ENCODE data around the gene DESI1.
A peak's percentile ranks its signal among the peaks of the same experiment; 100 is the strongest.
"Not testable (repeated sequence)": the region's sequence is repeated elsewhere in the genome, so short reads cannot be mapped to it uniquely, and the experiment has no call there.

The DESI1 gene

DNA sequence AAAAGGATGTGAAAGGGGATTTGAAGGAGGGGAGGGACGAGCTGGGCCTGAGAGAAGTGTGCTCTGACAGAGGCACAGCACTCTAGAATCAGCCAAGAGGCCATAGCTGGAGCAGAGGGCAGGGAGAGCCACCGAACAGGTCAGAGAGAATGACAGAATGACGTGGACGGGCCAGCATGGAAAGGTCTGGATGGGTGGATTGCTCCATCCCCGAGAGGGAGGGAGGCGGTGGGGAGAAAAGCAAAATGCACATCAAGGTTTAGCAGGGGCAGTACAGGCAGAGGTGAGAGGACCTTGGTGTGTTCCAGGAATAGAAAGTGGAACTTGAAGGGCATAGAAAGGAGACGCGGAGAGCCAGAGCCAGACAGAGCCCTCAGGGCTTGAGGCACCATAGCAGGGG lies 38.1 kb downstream of the DESI1 start:
- DNase-seq: no peak

DNA sequence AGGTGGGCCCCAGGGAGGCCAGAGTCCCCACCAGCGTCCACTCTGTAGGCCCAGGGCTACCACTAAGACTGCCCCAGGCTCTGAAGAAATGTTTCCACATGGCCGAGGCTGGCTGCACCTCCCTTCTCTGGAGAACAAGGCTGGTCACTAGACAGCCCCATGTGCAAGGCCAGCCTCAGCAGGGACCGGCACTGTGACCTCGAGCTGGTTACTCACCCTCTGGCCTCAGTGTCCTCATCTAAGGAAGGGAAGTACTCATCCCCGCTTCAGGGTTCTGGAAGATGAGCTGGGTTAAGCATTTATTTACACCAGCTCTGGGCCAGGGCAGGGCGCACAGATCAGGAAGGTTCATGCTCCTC lies 40.9 kb downstream of the DESI1 start:
- no peak for DNase-seq

DNA sequence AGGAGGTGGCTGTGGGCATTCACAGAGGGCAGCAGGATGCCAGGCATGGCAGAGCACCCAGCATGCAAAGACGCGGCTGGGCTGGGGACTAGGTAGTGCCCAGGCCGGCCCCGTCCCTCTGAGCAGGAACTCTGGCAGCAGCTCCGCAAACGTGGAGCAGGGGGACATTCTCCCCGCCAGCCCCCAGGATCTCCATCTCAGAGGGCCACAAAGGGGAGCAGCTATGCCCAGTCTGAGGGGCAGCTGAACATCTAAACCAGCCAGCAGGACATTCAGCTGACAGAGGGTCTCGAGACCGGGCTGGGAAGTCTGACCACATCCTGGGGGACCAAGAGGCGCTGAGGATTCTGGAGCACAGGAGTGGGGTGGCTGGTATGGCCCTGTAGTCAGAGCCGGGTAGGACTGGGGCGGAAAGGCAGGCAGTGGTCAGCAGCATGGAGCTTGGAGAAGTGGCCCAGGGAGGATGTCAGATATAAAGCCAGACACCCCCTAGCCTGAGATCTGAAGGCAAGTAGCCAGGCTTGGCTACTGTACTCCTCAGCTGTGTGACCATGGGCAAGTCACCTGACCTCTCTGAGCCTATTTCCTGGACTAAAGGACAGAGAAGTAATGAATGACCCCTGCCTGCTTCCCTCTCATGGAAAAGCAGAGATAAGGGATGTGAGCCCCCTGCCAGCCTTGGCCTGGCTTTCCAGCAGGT lies 41.4 kb downstream of the DESI1 start:
- no peak for DNase-seq

DNA sequence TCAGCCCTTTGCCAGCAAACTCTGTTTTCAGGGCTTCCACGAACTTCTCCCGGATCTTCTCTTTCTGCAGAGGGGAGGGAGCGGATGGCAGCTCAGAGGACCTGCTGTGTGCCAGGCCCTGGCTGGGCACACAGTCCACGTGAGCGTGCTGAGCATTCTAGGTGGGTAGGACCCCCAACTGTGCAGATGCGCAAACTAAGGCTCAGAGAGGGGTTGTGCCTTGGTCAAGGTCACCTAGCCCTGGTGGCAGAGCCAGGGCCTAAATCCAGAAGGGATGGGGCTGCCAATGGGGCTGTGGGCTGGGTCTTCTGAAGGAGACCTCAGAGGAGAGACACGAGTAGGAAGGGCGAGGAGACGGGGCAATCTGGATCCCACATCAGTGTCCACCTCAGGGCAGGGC lies 42.0 kb downstream of the DESI1 start:
- no peak for DNase-seq

GRCh38 chr22:41578114-41578513 lies 42.7 kb downstream of the DESI1 start:
- no peak for DNase-seq

GRCh38 chr22:41576877-41577276 lies 44.0 kb downstream of the DESI1 start:
- peak; percentile 31 to 41 for DNase-seq

- DNase-seq: no peak
Measured at GRCh38 chr22:41575533-41575932, 45.3 kb downstream of the DESI1 start.

DNA sequence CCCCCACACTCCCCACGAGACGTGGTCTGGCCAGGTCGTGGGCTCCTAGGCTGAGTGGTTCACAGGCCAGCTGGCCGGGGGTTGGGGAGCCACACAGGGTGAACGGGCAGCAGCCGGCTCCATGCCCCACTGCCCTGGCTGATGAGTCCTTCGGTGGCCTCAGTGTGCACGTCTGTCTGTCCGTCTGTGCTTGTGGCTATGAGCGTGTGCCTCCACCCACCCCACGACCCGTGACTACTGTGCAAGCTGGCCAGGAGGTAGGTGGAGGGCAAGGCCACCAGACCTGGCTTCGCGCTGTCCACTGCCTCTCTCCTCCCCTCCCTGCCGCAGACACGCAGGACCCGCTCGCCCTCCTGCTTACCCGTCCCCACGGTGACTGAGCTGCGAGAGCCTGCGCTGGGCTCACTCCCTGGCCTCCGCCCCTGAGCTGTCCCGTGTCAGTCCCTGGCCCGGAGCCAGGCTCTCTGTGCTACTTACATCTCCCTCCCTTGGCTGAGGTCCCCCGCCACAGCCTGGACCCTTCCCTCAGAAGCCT lies 45.9 kb downstream of the DESI1 start:
- no peak for DNase-seq

- DNase-seq: no peak
Measured at GRCh38 chr22:41573677-41574076, 47.2 kb downstream of the DESI1 start.

- not testable (repeated sequence) for DNase-seq
Measured at GRCh38 chr22:41572305-41572704, 48.5 kb downstream of the DESI1 start.

GRCh38 chr22:41571786-41572185 lies 49.1 kb downstream of the DESI1 start:
- DNase-seq: no peak

GRCh38 chr22:41570221-41570620 lies 50.6 kb downstream of the DESI1 start:
- no peak for DNase-seq

DNA sequence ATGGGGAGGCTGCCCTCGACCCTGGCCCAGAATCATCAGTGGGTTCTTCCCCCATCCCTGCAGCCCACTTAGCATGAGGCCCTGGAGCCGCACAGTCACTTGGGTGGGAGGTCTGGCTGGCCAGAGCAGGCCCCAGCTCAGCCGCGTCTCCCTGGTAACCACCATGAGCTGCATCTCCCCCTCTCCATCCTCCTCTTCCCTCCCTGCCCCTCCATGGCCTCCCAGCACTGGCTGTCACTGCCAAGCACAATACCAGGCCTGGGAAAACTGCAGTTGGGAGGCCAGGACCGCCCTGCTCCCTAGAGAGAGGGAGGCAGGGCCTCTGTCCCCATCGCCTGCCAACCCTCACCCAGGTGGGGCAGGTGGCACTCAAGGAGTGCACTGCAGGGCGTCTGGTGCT lies 52.0 kb downstream of the DESI1 start:
- no peak for DNase-seq

GRCh38 chr22:41567512-41567768 lies 53.4 kb downstream of the DESI1 start:
- DNase-seq: no peak

DNA sequence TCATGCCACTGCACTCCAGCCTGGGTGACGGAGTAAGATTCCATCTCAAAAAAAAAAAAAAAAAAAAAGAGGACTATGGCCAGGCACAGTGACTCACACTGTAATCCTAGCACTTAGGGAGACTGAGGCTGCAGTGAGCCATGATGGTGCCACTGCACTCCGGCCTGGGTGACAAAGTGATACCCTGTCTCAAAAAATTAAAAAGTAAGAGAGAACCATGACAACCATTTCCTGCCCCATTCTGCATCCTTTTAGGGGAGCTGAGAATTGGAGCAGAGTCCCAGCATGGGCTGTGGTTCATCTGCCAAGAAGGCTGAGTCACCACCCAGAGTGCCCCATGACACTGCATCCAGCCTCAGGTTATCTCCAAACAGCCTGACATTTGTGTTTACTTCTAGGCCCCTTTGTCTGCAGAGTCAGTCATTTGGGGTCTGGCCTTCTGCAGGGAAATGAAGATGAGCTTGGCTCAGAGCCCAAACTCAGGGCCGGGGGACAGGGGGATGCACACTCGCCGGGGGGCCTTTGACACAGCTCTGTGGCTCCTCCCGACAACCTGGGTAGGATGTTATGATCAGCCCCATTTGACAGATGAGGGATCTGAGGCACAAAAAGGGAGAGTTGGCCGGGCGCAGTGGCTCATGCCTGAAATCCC lies 55.3 kb downstream of the DESI1 start:
- peak; percentile 26 to 36 for DNase-seq

- DNase-seq: no peak
Measured at GRCh38 chr22:41564563-41564962, 56.3 kb downstream of the DESI1 start.

GRCh38 chr22:41563051-41563711 lies 57.7 kb downstream of the DESI1 start:
- DNase-seq: no peak

DNA sequence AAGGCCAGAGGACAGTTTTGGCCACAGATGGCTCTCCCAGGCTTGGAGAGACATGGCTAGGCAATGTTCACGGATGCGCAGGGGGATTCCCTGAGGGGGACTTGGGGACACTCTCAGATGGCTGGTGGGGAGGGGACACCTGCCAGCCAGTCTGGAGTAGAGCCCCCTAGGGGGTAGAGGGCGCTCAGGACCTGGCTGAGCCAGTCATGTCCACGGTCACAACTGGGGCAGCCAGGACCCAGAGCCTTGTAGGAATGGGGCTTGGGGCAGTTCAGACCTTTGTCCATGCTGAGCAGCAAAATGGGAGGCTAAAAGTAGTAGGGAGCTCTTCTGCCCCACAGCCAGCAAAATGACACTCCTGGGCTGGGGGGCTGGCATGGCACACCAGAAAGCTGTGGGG lies 58.4 kb downstream of the DESI1 start:
- DNase-seq: no peak

DNA sequence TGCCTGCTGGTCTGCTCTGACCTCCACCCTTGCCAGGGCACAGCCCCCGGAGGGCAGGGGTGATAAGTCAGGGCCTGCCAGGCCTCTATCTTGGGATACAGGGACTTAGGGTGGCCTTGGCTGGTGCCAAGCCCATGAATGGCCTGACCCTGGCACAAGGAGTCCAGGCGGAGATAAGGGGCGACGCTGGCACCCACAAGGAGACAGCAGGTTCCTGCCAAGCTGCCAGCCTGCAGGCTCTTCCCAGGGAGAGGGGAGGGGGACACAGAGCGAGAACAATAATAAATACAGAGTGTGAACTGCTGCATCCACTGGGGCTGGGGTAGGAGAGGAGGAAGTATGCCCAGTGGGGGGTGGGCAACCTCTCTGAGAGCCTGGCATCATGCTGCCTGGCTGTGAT lies 59.1 kb downstream of the DESI1 start:
- DNase-seq: no peak

DNA sequence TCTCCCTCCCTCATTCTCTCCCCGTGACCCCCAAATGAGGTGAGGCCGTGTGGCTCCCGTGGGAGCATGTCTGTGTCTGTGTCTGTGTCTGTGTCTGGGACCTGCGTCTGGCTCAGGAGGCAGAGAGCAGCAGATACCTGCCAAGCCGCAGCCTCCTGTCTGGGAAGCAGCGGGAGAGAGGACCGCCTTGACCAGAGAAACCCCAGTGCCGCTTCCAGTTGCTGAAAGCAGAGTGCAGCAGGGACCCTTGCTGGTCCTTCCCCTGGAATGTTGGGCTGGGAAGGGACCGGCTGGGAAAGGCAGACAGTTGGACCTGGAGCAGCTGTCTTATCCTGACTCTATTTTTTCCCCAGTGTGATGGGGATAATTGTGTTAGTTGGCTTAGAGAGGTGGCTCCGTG lies 59.5 kb downstream of the DESI1 start:
- DNase-seq: no peak

- no peak for DNase-seq
Measured at GRCh38 chr22:41560095-41560471, 60.8 kb downstream of the DESI1 start.

DNA sequence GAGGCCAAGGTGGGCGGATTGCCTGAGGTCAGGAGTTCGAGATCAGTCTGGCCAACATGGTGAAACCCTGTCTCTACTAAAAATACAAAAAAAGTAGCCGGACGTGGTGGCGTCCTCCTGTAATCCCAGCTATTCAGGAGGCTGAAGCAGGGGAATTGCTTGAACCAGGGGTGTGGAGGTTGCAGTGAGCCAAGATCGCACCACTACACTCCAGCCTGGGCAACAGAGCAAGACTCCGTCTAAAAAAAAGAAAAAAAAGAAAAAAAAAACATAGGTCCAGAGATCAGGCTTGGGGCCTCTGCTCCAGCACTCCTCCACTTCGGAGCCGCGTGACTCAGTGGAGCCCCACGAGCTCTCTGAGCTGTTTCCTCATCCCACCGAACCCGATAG lies 62.6 kb downstream of the DESI1 start:
- DNase-seq: not testable (repeated sequence)

DNA sequence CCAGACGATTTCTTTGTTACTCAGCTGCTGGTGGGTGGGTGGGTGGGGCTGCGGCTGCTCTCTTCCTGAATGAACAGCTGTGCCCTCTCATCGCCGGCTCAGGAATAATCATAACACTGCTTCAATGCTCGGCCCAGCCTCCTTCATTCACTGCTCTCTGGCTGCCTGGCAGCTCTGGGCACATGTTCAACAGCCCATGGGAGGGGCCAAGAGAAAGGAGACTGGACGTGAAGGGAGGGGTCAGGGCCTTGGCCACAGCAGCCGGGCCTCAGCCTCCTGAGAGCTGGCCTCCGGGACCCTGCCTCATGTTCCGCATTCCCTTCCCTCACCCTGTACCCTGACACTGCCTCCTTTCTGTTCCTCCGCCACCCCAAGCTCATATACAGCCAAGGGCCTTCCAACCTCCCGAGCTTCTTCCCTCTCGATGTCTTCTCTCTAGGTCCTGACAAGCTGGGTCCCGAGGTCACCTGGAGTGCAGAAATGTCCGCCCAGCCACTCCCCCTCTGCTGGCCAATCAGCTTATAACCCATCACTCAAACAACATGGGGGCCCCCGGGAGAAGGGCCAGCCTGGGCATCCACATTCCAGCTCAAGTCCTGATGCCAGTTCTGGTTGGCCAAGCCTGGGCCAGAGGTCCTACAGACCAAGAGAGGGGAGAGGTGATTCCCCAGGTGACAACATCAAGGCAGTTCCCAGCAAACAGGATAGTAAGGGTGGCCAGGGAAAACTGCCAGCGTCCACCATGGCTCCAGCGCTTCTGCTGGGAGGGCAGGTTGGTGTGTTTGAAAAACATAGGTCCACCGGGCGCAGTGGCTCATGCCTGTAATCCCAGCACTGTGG lies 63.2 kb downstream of the DESI1 start:
- DNase-seq: peak in 1 of 2 experiments; percentile 20

- no peak for DNase-seq
Measured at GRCh38 chr22:41556561-41556960, 64.3 kb downstream of the DESI1 start.

Data from activated CD4-positive, alpha-beta T cell treated with anti-CD3 and anti-CD28 coated beads, Interleukin-2, amount 50 U/mL, for 48 hours (primary cell).